GM12892 (cell line): ENCODE results near the gene UIMC1.

Experiments used
- POLR2A ChIP-seq: IDR thresholded peaks from 2 replicates; pipeline ENCODE4 v1.6.1; 2011; ENCODE audit warnings: low read depth, low read length, control low read depth
- POLR2AphosphoS5 ChIP-seq: IDR thresholded peaks from 2 replicates; pipeline ENCODE4 v1.6.1; 2011; ENCODE audit warnings: low read depth, low read length, control low read depth
- TAF1 ChIP-seq: IDR thresholded peaks from 2 replicates; pipeline ENCODE4 v1.6.1; 2011; ENCODE audit warnings: low read depth, mild to moderate bottlenecking, control low read depth, low read length, borderline replicate concordance

DNA sequence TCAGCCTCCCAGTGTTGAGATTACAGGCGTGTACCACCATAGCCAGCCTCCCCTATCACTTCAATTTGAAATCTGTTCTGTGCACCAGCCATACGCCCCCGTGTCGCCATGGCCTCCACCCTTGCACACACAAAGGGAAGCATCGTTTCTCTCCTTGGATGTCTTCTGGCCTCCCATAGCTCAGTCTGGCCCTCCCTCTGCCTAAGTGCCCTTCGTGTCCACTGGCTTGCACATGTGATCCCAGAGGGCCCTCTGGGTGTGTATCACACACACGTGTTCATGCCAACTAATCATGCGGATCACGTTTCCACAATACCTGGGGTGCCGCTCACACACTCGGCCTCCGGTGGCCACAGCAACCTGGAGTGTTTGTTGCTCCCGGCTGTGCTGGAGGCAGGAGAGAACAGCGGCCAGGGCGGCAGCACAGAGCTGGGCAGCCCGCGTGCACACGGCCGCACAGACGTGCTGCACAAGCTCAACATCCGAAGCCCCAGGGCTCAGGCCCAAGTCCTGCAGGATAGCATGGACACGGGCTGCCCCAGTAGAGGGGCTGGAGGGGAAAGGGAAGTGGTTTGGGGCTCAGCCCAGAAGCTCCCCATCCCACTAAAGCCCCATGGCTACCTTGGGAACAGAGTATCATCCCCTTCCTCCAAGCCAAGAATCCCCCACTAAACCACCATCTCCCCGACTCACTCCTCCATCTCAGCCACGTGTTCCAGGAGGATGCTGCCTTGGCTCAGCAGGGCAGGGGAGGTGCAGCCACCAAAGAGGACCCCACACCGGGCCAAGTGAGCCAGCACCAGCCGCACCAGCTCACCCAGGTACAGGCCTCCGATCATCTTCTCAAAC, 118.3 kb downstream of the UIMC1 start:
- TF ChIP-seq TAF1 (no peak), POLR2AphosphoS5 (no peak), POLR2A (no peak)
